HG03135 (cell line): ENCODE data around the gene LONP2.
"Not testable (repeated sequence)": the region's sequence is repeated elsewhere in the genome, so short reads cannot be mapped to it uniquely, and the experiment has no call there.

Experiments
- ATAC-seq: cut with Tn5 transposase; IDR thresholded peaks from one replicate; pipeline ENCODE4 v1.9.1; 2021; ENCODE audit warnings: mild to moderate bottlenecking, moderate library complexity; ENCODE audit not compliant: unreplicated experiment

Gene LONP2

DNA sequence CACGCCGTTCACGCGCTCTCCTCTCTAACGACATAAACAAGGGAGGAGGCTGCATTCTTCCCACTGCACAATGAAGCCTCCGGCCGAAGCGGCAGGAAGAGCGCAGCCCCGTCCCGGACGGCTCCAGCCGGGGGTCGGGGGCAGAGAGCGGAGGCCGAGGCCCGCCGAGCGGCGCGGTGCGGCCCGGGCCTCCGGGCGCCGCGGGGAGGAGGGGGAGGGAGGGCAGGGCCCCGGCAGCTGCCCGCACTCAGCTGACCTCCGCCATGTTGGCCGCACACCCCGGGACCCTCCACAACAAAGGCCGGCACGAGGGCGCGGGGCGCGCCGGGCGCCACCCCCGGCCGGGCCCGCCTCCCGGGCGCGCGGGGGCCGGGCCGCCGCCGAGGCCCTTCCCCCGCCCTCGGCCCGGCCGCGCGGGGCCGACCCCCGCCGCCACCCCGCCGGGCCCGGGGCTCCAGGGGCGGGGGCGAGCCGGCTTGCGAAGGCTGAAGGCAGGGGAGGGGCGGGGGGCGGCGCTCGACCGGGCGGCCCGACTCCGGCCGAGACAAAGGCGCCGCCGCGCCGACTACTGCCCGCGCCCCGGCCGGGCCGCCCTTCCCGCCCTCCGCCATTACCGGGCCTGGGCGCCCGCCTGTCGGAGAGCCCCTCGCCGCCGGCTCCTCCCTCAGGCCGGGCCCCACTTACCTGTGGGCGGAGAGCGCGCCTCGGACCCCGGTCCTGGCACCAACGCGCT is 140.6 kb downstream of the LONP2 start:
- ATAC-seq: peak; percentile 55

DNA sequence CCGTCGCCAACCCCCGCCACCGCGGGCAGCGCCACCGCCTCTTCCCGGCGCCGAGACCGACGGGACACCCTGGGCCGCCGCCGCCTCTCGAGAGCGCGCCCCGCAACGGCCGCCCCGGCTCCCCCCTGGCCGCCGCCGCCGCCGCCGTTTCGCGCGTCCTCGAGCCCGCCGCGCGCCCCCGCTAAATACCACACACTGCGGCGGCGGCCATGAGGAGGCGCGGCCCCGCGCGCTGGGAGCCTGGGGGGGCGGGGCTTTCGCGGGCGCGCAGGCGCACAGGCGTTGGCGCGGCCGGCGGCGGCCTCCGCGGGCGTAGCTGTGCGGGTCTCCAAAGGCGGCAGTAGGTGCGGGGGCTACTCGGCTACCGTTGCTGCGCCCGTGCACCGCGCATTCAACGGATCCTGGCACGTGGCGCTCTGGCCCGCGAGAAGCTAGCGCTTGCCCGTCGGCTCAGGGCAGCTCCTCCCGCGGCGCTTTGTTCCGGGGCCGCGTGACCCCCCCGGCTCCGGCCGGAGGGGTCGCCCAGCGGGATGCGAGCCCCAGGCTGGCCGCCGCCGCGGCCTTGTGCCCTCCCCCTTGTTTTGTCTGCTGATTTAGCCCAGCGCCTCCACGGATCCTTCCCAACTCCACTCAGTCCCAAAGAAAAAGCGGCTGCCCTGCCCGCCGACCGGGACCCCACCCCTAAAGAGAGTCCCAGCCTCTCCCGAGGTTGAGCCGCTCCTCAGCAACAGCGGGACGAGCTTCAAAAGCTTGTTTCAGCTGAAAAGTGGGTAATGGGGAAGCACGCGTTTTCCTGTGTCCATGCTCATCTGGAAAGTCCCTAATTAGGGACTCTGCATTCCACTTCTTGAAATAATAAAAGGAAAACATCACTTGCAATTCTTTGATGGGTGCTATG is 141.4 kb downstream of the LONP2 start, which contains the start of gene SIAH1:
Gene SIAH1 (minus strand): TSS at position 161 of the 898 bp plus-strand sequence. CDS start 22,985 bp downstream, outside the sequence.
- peak; percentile 69 for ATAC-seq

DNA sequence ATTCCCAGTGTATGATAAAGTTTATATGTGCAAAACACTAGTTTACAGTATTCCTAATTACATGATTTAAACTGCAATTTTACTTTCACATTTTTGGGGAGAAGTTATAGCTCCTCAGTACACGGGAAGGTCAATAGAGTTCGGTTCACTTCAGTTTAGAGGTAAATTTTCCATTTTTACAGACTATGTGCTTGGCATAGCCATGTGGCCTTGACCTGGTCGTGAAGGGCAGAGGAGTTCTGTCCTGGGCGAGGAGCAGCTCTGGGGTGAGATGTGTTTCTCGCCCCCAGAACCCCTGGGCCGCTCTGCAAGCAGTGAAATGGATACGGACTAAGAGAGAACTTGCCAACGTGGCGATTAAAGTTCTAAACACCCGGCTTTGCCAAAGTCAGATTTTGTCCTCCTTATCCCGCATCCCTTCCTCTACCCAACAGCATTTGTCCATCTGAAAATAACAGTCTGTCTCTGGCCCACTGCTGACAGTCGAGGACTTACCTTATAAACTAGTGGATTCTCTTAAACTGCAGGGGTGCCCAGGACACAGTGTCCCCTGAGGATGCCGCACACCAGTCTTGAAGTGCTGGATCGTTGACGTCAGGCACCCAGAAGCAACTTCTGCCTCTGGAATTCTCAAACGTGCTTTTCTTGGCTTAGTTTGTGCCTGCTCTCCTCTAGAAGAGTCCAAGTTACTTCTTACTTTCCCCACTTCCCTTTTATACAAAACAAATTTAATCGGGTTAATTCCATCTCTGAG is 142.6 kb downstream of the LONP2 start:
- ATAC-seq: no peak

DNA sequence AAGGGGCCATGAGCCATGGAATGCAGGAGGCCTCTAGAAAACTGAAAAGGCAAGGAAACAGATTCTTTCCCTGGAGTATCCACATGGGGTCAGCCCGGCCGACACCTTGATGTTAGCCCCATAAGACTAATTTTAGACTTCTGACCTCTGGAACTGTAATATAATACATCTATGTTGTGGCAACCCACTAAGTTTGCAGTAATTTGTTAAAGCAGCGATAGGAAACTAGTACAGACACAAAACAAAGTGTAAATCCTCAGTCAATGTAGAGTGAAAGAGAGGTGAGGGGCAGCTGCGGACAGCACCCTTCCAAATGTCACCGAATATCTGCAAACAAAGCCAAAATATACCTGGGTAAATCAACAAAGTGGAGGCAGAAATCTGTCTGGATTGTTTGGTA is 148.3 kb downstream of the LONP2 start:
- ATAC-seq: no peak

DNA sequence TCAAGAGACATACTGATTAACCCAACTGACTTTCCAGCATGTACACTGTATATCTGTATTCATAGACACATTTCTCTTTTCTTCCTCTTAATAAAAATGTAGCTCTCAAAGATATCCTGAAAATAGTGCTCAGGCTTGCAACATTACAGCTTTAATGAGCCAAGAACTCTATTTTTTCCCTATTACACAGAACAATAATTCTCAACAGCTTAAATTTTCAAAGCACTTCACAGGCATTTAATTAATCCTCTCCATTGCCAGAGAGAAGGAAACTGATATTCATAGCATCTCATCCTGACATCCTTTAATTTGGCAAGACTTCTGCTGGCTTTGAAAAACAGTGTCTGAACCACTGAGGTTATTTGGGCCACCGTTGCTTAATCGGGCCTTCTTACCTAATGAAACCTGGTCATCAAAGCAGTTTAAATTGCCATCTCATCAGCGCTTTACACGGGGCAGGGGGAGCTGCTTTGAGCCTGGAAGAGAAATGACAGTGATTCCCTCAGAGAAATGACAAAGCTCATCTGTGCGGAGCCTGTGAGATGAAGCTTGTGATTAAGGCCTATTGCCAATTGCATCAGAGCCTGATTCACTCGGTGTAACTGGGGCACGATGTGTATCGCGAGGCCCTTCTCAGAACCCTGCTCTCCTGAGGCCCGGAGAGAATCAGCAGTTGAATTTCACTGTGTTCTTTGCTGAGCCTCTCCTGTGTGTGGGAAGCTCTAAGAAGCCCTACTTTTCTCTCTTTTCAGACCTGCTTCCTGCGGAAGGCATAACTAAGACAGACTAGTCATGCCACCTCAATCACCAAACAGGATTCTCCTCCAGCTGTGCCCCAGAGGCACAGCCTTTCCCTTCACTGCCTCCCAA is 149.6 kb downstream of the LONP2 start:
- ATAC-seq: no peak

DNA sequence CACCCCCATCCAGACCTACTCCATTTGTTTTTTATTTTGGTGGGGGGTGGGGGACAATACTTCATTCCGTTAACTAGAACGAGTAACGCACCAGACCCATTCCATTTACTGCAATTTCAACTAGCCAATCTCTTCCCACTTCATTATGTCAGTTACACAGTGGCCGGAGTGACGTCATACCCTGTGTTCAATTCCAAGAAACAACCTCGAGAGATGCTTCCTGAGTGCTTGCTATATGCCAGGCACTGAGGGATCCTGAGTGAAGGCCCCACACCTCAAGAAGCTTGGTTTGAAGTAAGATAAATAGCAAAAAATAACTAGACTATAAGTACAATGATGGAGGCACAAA is 150.2 kb downstream of the LONP2 start:
- no peak for ATAC-seq

DNA sequence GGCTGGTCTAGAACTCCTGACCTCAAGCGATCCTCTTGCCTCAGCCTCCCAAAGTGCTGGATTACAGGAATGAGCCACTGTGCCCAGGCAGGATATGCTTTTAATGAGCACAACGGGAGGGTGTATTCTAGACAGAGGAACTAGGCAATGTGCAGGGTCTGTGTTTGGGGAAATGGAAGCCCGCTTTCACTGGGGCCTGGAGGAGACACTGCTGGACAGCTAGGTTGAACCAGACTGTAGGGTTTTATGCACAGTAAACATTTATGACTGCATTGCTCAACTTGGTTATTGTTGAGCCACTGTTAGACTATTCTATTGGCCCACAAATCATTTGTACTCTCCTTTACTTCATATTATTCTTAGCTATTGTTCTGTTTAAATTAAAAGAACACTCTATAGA is 151.3 kb downstream of the LONP2 start:
- ATAC-seq: no peak

DNA sequence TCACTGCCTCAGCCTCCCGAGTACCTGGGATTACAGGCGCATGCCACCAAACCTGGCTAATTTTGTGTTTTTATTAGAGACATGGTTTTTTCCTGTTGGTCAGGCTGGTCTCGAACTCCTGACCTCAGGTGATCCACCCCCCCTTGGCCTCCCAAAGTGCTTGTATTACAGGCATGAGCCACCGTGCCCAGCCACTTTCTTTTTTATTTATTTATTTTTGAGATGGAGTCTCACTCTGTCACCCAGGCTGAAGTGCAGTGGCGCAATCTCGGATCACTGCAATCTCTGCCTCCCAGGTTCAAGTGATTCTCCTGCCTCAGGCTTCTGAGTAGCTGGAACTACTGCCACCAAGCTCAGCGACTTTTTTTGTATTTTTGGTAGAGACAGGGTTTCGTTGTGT is 158.4 kb downstream of the LONP2 start:
- ATAC-seq: not testable (repeated sequence)

DNA sequence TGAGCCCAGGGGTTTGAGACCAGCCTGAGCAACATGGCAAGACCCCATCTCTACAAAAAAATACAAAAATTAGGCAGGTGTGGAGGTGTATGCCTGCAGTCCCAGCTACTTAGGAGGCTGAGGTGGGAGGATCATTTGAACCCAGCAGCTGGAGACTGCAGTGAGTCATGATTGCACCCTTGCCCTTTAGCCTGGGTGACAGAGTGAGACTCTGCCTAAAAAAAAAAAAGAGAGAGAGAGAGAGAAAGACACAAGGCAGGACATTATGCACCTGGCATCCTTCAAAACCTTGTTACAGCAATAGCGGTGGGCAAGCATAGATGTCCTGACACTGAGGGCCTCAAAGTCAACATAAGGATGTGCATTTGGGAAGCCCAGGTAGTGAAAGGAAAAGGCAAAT is 161.1 kb downstream of the LONP2 start:
- ATAC-seq: no peak

DNA sequence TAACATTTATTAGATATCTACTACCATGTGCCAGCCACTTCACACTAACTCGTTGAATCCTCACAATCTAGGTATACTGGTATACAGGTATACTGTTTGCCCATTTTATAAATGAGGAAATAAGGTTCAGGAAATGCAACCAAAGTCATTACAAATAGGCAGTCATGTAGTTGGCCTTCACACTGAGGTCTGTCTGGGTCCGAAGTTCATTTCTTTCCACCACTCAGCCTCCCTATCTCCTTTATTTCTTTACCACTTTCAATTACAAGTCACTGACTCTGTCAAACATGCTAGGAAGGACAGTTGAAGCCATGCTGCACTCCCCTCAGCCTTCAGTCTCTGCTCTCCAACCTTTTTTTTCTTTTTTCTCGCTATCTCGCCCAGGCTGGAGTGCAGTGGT is 161.8 kb downstream of the LONP2 start:
- no peak for ATAC-seq
